GDM1 (cell line): ENCODE data around the gene SNAI3.
"Not testable (repeated sequence)": the region's sequence is repeated elsewhere in the genome, so short reads cannot be mapped to it uniquely, and the experiment has no call there.

Experiments used
- DNase-seq: peaks from one replicate; lab custom pipeline; 2025; lab: John Stamatoyannopoulos, UW

SNAI3 gene

GRCh38 chr16:88669493-88669892 lies 16.8 kb downstream of the SNAI3 start:
- DNase-seq = not testable (repeated sequence)

DNA sequence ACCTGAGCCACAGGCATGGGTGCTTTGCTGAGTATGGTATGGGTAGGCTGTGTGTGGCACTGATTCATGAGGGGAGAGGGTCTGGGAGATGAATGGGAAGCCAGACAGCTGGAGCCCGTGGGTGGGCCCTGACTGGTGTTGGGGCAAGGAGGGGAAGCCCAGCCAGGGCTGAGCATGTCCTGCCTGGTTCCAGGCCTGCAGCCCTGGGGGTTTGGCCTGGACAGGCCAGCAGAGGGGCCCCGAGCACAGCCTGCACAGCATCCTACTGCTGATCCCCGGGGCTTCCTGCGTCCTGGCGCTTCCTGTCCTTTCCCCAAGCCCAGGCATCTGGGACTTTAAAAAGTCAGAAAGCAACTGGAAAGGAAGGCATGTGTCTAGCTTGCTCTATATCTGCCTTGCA lies 18.8 kb downstream of the SNAI3 start:
- DNase-seq = no peak

GRCh38 chr16:88665570-88665969 lies 20.7 kb downstream of the SNAI3 start:
- no peak for DNase-seq

DNA sequence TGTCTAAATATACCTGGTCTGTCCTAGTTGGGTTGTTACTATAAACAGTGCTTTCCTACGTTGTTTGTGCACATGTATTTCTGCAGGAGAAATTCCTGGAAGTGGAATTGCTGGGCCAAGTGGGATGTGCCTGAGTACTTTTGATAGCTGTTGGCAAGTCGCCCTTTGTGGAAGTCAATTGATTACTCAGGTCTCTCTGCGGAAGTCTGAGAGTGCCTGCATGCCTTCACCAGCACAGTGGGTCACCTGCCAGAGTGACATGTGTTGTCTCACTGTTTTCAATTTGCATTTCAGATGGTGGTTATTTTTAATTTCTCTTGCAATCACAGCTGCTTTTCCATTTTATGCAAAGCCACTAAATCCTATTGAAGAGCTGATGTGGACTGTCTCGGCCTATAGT lies 21.2 kb downstream of the SNAI3 start:
- DNase-seq = no peak

- DNase-seq = peak; percentile 97
Observed at GRCh38 chr16:88662843-88663606, 23.3 kb downstream of the SNAI3 start, which contains the start of gene MVD. Gene MVD, minus strand, starts transcription at chr16:88663091. Its CDS starts 11 bp downstream, at chr16:88663080.

DNA sequence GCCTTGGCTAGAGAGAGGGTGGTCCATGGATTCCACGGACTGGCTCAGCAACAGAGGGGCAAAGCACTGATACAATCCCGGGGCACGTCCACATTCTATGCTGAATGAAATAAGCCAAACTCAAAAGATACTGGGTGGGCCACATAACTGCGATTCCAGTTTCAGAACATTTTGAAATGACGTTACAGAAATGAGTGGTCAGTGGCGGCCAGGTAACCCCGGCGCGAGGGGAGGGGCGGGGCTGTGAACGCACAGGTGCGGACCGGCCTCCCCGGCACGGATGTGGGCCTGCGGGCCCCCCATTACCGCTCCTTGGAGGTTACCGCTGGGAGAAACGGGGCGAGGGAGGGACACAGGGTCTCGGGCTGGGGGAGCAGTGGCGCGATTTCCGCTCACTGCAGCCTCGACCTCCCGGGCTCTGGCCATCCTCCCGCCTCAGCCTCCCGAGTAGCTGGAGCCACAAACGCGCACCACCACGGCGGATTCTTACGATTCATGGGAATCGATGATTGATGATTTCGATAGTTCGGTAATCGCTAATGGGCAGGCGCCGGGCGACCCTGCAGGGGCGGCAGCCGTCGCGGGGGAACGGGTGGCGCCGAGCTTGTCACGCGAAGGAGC lies 24.0 kb downstream of the SNAI3 start:
- DNase-seq = no peak

GRCh38 chr16:88661468-88661867 lies 24.8 kb downstream of the SNAI3 start:
- DNase-seq = no peak

- no peak for DNase-seq
Observed at GRCh38 chr16:88659160-88659559, 27.1 kb downstream of the SNAI3 start.

DNA sequence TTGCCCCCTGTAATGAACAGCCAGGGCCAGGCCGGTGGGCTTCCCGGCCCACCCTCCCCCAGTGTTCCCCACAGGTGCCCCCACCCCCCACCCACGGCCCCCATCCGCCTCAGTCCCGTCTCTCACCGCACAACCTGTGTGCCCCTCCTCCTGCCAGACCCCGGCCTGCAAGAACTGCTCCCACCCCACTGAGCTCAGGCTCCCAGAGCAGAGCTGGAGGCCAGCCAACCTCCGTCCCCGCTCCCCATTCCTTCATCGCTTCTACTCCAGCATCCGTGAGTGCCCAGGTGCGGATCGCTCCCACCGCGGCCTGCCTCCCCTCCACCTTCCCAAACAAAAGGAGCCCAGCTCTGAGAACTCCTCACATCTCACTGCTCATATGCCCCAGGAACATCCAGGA lies 27.6 kb downstream of the SNAI3 start:
- DNase-seq = no peak

GRCh38 chr16:88657371-88657770 lies 28.9 kb downstream of the SNAI3 start:
- DNase-seq = no peak

DNA sequence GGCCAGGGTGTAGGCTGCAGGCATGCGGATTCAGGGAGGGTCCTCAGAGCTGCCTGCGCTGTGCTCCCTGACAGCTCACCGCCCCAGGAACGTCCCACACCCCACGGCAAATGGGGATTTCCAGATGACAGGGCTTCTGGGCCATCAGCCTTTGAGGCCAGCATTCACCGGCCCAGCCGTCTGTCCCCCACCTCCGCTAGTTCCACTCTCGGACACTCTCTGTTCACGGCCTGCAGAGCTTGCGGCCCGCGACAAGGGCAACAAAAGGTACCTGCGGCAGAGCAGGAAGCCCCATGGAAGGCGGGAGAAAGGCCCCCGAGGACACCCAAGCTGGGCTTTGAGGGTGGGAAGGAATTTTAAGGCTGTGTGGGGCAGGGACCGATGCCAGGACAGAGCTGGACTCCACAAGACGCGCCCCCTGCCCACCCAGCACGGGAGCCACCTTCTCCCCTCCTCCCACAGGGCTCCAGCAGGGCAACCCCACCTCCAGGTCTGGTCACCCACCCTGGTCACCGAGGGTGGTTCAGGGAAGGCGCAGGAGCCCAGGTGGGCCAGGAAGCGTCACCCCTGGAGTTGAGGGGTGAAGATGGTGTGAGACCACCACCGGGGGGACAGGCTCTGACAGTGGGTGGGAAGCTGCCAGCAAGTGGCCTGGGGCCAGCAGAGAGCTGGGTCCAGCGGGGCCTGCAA lies 29.9 kb downstream of the SNAI3 start:
- DNase-seq = no peak

DNA sequence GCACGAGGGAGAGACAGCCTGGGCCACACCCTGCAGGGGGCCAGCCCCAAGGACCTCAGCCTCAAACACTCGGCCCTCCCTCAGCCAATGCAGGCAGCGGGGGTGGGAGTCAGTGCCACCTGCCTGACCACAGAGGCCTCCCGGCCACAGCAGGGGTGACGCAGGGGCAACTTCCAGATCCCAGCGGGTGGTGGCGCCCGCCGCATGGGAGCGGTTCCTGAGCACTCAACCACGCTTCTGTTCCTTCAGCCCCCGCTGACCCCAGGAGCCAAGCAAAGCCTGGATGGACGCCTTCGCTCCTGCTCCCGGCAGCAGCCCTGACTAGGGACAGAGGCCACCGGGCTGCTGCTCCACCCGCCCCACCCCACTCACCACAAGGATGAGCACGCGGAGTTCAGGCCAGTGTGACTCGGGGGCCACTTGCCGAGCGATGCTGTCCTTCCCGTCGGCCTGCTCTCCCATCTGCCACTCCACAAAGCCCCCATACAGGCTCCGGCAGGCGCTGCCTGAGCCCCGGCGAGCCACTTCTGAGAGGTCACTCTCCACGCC lies 30.5 kb downstream of the SNAI3 start:
- DNase-seq = no peak

GRCh38 chr16:88655053-88655732 lies 31.1 kb downstream of the SNAI3 start:
- no peak for DNase-seq

DNA sequence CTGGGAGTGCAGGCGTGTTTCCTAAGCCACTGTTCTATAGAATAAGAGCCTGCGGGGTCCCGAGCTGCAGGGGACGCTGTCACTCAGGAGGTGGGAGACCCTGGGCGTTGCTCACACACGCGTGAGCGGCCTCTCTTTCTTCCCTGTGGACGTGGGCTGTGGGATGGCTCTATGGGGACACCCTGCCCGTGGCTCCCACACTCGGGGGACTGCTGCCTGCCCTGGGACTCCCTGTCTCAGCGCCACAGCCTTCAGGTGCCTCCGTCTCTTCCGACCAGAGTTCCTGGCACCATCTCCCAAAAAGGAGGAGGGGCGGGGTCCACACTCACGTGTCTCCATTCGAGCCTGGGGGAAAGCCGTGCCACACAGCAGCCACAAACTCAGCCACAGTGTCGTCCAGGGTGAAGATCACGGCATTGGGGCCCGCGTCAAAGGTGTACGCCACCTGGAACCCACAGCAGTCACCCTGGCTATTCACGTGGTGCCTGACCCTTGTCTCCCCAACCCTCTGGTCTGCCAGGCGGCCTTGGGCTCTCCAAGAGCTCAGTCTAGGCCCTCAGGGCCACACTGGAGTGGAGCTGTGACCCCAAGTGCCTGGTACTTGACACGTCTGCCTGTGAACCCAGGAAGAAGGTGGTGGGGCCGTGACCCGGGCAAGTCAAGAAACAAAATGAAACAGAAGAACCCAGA lies 31.8 kb downstream of the SNAI3 start:
- no peak for DNase-seq

DNA sequence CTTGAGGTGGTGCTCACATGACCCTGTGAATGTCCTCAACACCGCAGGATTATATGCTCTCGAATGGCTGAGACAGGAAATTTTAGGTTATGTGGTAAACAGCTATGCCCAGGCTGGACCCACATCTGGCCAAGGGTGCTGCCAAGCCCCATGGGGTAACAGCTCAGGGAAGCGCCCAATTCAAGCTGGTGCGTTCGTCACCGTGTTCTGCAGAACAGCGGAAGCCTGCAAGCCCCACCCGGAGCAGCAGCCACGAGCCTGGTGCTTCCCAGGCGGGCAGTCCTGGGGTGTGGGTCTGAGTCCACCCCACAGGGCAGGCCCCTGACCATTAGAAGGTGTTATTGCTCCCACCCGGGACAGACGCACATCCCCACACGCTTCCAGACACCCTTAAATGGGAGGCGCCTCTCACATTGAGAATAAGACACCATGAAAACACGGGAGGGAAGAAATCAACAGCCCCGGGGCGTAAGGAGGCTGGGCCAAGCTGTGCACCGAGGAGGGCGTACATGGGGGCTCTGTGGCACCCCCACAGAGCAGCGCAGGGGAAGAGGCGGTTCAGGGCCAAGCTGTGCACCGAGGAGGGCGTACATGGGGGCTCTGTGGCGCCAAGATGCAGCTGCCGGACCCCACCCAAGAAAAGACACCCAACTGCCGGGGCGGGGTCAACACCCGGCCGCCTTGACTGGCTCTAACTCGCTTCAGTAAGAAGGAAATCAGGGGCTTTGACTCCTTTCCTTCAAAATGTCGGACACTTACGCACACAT lies 32.5 kb downstream of the SNAI3 start:
- no peak for DNase-seq

- DNase-seq = no peak
Observed at GRCh38 chr16:88653101-88653500, 33.2 kb downstream of the SNAI3 start.

DNA sequence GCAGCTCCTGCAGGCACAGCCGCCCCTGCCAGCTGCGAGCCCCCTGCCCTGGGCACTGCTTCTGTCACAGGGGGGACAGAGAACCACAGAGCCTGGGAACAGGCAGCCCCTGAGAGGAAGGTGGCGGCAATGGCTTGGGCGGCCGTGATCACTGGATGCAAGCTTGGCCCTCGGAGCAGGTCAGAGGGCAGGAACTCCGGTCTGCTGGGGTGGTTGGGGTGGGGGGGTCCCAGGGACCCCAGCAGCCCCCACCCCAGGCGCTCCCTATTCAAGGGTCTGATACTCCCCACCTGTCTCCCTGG lies 33.6 kb downstream of the SNAI3 start:
- no peak for DNase-seq

GRCh38 chr16:88651989-88652761 lies 34.1 kb downstream of the SNAI3 start:
- no peak for DNase-seq

- no peak for DNase-seq
Observed at GRCh38 chr16:88651276-88651988, 34.9 kb downstream of the SNAI3 start.
